ENCODE data around the gene FBXO33.
"Not testable (repeated sequence)": the region's sequence is repeated elsewhere in the genome, so short reads cannot be mapped to it uniquely, and the experiment has no call there.

The FBXO33 gene

DNA sequence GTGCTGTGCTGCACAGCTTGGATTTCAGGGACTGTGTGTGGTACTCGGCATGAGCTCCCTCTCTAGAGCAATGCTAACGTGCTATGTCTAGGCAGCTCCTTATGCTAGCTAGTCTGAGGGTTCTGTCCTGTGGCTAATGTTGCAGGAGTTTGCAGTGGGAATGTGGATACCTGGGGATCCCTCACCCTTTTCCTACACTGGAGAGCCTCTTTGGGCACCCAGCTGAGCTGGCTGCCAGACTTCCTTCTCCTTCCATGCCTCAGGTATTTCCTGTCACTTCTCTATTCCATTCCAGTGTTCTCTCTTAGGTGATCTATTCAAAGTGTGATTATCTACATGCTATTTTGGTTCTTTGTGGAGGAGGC is 64.9 kb downstream of the FBXO33 start:
- no peak for DNase-seq

DNA sequence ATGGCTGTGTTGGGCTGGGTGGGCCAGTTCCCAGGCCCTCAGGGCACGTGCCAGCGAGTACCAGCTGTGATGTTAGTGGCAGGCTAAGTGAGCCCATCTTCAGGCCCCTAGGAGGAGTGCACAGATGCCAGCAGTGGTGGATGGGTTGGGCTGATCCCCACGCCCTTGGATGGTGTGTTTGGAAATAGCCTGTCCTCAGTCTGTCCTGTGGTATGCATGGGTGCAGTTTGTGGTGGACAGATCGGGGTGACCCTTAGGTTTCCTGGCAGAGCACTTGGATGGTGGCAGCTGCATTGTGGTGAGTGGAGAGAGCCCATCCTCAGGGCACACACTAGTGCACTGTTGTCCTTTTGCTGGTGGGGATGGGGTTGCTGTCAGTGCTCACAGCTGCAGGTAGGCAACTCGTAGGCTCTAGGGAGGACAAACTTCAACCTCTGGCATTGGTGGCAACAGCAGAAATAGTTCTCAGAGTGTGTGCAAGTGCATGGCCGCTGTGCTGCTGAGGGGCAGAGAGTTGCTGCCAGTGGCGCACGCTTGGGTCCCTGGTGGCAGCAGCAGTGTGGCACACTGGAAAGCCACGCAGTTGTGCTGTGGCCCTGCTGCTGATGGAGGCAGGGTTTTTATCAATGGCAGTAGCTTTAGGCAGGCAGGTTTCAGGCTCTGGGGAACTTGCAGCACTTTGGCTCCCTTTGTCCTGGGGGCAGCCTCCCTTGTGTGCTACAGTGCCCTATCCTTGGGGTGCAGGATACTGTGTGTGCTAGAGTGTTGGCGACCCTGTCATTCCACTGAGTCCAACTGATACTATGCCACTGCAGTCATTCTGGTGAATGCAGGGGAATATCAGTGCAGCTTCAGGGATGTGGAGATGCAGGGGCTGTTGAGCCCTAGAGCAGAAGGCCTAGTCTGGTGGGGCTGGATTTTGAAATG is 65.5 kb downstream of the FBXO33 start:
- no peak for DNase-seq

DNA sequence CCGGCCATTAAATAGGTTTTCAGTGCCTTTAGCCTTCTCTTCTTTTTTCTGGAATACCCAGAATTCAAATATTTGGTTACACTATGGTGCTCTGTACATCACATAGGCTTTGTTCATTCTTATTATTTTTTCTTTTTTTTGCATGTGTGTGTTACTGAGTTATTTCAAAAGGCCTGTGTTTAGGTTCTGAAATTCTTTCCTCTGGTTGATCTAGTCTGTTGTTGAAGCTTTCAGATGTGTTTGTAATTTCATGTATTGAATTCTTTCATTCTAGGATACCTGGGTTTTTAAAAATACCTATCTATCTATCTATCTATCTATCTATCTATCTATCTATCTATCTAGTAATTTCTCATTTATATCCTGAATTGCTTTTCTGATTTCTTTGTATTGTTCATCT is 66.9 kb downstream of the FBXO33 start:
- no peak for DNase-seq

DNA sequence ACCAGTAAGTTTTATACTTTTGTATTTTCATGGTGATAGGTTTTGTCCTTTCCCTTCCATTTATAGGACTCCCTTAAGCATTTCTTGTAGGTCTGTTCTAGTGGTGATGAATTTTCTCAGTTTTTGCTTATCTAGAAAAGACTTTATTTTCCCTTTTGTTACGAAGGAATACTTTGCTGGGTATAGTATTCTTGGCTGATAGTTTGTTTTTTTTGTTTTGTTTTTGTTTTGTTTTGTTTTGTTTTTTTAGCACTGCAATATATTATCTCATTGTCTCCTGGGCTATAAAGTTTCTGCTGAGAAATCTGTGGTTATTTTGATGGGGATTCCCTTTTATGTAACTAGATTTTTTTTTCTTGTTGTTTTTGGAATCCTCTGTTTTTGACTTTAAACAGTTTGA is 67.7 kb downstream of the FBXO33 start:
- DNase-seq, result no peak

DNA sequence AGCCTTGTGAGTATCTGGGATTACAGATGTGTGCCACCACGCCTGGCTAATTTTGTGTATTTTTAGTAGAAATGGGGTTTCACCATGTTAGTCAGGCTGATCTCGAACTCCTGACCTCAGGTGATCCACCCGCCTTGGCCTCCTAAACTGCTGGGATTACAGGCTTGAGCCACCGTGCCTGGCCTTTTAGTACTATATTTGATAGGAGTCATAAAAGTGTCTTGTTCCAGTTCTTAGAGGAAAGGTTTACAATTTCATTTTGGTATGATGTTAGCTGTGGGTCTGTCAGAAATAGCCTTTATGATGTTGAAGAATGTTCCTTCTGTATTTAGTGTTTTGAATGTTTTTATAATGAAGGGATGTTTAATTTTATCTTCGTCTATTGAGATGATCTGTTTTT is 70.7 kb downstream of the FBXO33 start:
- DNase-seq, result not testable (repeated sequence)

DNA sequence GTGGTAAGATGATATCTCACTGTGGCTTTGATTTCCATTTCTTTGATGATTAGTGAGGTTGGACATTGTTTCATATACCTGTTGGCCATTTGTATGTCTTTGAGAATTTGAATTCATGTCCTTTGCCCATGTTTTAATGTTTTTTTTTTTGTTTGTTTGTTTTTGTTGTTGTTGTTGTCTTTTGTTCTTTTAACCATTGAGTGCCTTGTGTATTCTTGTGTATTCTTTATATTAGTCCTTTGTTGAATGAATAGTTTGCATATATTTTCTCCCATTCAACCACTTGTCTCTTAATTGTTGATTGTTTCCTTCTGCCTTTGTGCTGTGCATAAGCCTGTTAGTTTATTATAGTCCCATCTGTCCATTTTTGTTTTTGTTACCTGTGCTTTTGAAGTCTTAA is 71.9 kb downstream of the FBXO33 start:
- no peak for DNase-seq

DNA sequence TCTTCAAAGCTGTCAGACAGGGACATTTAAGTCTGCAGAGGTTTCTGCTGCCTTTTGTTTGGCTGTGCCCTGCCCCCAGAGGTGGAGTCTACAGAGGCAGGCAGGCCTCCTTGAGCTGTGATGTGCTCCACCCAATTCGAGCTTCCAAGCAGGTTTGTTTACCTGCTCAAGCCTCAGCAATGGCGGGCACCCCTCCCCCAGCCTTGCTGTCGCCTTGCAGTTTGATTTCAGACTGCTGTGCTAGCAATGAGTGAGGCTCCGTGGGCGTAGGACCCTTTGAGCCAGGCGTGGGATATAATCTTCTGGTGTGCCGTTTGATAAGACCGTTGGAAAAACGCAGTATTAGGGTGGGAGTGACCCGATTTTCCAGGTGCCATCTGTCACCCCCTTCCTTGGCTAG is 73.2 kb downstream of the FBXO33 start:
- DNase-seq, result not testable (repeated sequence)

DNA sequence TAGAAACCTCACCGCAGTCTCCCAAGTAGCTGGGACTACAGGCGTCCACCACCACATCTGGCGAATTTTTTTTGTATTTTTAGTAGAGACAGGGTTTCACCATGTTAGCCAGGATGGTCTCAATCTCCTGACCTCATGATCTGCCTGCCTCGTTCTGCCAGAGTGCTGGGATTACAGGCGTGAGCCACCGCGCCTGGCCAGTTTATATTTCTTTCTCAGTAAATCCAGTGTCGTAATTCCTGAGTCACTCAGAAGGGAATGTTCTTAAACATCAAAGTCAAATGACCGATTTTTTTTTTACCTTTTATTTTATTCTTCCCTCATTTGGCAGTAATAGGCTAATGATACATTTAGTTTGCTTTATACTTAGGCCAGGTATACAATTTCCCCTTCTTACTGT is 80.5 kb downstream of the FBXO33 start:
- DNase-seq, result no peak

DNA sequence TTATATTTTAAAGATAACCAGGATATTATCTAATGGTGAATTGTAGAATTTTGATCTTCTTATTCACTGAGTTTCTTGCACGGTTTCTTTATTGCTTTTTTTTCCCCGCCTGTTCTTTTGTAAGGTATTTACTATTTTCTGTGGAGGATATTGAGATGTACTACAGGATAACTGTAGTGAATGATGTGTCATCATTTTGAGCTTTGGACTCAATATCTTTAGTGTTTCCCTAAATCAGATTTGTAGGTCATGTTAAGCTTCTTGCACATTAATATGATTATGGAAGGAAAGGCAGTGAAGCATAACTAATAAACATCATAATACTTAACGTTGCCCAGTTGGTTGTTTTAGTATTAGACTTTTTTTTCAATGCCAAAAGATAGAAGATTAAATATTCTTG is 81.4 kb downstream of the FBXO33 start:
- DNase-seq, result no peak
